HG02759 (cell line): ENCODE data around the gene KLHL26.
"Not testable (repeated sequence)": the region's sequence is repeated elsewhere in the genome, so short reads cannot be mapped to it uniquely, and the experiment has no call there.

Experiments
- ATAC-seq: cut with Tn5 transposase; IDR thresholded peaks from one replicate; pipeline ENCODE4 v1.9.1; 2021; ENCODE audit warnings: mild to moderate bottlenecking, moderate library complexity; ENCODE audit not compliant: unreplicated experiment

The KLHL26 gene

DNA sequence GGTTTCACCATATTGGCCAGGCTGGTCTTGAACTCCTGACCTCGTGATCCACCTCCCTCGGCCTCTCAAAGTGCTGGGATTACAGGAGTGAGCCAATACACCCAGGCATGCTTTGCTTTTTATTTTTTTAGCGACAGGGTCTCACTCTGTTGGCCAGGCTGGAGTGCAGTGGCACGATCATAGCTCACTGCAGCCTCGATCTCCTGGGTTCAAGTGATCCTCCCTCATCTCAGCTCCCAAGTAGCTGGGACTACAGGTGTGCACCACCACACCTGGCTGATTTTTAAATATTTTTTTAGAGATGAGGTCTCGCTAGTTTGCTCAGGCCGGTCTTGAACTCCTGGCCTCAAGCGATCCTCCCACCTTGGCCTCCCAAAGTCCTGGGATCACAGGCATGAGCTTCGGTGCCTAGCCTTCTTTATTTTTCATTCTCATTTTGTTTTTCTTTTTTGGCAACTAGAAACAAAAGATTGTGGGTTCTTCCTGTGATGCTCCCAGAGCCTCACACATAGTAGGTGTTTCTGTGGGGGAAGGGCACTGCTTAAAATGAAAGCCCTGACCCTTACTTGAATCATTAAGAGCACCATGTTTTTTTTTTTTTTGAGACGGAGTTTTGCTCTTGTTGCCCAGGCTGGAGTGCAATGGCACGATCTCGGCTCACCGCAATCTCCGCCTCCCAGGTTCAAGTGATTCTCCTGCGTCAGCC lies 36.0 kb upstream of the KLHL26 start:
- ATAC-seq = not testable (repeated sequence)

DNA sequence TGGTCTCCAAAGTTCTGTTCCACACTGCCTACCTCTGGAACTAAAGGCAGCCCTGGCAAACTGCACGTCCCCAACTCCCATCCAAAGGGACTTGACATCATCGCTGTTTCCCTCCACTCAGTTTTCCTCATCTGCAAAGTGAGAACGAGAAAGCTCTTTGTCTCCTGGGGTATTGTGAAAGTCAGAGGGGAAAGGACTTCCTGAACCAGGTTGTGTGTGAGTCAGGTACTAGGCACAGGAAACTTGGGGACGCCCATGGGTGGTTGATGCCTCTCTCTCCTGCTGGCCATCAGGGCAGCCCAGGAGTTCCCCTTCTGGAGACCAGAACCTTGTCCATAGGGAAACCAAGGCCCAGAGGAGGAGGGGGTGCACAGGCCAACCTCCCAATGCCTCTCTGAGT lies 35.0 kb upstream of the KLHL26 start:
- ATAC-seq = no peak

DNA sequence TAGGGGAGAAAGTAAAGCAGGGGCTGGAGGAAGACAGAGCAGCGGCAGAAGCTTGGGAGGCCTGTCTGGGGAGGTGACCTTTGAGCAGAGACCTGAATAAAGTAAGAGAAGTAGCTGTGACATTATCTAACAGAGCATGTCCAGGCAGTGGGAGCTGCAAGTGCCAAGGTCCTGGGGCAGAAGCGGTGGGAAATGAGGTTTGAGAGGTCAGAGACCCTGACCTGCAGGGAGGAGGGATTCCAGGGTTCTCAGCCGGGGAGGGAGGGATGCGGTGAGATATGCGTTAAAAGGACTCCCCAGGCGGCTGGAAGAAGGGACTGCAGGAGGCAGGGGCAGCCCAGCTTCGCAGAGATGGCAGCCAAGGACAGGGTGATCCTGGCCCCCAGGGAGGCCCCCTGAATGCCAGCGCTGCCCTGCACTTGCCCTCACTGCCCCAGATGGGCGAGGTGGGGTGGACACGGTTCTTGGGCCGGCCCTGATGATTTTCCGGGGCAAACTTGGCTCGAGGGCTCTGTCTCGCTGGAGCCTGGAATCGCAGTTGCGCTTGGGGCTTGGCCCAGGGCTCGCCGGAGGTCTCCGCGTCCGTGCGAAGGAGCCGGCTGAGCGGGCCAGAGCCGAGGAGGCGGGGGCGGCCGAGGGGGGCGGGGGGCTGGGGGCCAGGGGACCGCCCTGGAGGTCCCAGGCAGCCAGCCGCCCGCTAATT lies 33.4 kb upstream of the KLHL26 start:
- ATAC-seq = no peak

DNA sequence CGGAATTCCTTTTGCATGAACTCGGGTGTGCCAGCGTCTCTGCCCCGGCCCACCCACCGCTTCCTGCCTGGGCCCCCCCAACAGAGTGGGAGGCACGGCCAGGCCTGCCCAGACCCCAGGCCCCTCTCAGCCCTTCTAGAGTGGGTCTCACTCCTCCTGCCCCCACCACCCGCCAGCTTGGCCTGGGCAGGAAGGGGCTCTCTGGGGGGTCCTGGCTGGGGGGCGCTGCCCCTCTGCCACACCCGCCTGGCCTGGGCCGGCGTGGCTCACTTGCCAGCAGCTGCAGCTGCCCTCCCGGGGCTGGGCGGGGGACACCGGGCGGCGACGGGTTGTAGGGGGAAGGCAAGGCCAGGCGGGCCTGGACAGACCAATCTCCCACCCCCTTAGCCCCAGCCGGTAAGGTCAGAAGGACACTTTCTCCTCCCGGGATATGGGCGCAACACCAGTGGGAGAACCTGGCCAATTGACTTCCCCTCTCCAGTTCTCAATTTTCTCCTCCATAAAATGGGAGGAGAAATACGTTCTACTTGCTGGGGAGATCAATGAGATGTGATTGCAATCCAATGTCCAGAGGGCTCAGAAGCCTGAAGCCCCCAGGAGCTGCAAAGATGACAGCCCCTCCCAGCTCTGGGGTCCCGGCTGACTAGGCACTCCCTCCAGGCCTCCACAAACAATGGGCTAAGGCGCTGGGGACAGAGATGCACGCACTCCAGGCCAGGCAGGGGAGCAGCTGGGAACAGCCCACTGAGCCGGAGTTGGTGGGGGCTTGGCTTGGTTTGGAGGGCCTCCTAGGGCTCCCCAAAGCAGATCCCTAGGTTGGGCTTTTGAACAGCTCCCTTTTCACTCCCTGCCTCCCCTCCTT lies 32.6 kb upstream of the KLHL26 start:
- no peak for ATAC-seq

DNA sequence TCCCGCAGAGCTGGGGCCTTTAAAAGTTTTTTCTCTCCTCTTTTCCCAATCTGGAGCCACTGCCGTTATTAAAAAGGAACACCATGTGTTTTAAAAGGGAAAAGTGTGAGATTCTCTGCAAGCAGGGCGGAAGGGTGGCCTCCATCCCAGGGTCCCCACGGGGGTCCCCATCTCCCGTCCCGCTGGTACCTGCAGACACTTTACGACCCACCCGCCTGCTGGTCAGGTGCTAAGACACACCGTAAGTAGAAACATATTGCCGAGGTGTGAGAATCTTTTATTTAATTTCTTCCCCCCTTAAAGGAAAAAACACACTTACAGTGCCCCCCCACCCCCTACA lies 32.0 kb upstream of the KLHL26 start:
- ATAC-seq = no peak

DNA sequence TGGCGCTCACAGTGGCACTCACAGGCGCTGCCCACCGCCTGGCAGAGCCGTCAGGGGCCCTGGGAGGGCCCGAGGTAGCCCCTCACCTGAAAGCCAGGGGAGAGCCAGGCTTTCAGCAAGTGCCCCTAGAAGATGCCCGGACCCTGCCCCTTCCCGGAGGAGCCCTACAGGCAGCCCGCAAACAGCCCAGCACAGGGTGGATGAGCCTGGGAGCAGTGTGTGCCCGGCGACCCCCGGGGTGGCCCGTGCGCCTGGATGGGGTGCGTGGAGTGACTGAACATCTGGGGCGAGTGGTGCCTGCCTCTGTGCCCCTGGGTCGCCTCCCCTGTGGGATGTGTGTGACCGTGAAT lies 31.7 kb upstream of the KLHL26 start:
- no peak for ATAC-seq

DNA sequence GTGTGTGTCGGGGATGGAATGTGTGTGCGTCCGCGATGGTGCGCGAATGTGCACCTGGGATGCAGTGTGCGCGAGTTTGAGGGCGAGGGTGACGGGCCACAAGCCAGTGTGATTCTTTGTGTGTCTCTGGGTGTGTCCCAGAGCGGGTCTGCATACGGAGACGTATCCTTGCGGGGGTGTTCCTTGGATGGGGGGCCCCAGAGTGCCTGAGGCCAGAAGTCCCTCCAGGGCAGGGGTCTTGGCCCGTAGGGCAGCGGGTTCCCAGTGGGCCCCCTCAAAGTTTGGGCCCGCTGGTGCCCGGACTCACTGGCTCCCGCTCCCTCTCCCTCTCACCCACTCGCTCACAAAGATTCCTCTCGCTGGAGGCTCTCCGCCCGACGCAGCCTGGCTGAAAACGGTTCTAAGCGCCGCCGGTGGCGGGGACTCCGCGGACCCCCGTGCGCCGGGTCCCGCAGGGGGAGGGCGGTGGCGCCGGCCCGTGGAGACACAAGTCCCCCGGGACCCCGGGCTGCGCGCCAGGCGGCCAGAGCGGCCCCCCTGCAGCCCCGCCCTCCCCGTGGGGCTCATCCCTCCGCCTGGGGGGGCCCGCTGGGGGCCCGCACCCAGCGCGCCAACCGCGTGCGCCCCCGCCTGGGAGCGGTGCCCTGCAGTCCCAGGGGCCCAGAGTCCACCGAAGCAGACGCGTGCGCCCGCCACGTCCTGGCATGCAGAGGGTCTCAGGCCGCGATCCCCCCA lies 31.1 kb upstream of the KLHL26 start:
- no peak for ATAC-seq

DNA sequence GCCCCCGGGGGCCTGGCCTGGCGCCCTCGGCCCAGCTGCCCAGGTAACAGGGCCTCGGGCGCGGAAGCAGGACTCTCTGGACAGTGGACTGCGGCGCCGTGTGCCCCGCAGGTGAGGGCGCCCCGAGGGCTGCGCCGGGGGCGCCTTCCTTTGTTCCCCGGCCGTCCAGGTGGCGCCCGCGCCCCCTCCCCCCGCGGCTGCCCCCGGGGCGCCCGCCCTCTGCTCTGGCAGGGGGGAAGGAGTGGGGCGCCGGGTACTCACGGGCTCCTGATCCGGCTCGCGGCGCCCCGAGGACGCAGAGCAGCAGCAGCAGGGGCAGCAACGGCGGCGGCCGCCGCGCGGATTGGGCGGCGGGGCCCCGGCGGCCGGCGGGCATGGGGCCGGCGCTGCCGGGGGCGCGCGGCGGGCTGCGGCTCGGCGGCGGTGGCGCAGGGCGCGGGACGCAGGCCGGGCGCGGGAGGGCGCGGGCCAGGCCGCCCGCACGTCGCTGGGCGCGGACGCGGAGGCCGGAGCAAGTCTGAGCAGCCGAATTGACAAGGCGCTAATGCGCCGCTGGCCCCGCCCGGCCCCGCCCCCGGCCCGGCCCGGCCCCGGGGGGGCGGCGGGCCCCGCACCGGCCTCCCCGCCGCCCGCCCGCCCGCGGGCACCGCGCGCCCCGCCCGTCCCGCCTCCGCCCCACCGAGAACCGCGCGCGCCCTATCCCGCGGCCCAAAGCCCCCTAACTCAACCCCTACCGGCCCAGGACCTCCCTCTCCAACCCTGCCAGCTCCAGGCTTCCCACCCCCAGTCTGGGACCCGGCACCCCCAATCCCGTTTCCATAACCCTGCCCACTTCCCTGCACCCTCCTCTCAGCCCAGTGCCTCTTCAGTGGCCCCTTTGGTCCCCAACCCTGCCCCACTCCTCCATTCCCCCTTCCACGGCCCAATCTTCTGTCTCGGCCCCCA lies 30.3 kb upstream of the KLHL26 start, which contains the start of gene CRLF1:
Gene CRLF1 (minus strand): TSS at position 519 of the 945 bp plus-strand sequence. CDS start 143 bp downstream, at position 376.
- no peak for ATAC-seq

DNA sequence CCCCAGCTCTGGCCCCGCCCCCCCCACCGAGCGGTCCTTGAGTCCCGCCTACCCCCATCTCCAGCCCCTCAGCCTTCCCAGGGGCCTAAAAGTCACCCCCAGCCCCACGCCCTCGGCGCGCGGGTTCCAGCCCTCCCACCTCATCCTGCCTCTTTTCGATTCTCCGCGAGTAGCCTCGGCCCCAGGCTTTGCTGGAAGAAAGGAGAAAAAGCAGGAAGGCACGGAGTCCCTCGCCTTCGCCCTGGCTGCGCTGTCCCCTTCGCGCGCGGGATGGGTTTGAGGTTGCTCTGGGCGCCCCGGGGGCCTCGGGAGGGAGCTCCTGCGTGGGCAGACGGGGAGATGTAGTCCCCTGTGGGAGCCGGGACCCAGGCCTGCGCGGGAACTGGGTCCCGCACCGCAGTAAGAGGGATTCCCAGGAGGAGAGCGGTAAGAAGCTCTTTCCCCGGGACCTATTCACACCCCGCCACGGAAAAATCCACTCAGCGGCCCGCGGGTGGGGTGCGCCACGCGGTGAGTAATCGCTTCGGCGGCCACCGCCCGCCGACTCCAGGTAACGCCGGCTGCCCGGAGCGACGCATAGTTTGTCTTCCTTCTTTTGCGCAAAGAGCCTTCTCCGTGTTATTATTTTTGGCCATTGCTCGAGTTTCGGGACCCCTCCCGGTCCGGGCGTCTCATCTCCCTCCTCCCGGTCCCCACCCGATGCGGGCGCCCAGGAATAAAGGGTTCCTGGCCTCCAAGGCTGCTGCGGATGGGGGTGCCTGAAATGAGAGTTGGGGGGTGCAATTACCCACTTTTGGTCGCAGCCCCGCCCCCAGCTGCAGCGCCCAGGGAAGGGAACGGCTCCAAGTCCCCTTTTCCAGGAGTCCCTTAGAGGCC lies 29.4 kb upstream of the KLHL26 start:
- no peak for ATAC-seq

DNA sequence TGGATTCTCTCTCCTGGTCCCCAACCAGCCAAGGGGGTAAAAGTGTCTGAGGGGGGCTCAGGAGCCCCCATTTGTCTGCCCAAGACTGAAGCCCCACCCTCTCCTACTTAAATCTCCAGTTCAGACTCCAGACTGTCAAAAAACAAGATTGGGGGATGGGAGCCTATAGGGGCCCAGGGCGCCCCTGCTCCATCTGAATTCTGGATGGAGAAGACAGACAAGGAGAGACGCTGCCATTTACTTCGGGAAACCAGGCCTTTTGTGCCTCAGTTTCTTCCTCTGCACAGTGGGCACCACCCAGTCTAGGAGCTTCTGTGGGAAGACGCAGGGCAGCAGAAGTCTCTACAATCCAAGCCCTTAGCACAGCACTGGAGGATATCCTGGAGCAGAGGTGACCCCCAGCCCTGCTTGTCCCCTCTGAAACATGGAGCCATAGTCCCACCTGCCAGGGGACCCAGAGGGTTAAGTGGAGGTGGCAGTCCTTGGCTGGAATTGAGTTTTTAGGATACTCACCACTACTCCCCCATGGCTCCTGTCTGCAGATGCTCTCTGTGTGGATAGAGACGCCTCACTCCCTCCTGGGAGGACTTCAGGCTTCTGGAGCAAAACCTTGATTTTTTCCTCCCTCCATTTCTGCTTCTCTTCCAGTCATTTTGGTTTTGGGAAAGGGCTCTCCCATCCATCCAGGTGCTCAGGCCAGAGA lies 28.6 kb upstream of the KLHL26 start:
- no peak for ATAC-seq

DNA sequence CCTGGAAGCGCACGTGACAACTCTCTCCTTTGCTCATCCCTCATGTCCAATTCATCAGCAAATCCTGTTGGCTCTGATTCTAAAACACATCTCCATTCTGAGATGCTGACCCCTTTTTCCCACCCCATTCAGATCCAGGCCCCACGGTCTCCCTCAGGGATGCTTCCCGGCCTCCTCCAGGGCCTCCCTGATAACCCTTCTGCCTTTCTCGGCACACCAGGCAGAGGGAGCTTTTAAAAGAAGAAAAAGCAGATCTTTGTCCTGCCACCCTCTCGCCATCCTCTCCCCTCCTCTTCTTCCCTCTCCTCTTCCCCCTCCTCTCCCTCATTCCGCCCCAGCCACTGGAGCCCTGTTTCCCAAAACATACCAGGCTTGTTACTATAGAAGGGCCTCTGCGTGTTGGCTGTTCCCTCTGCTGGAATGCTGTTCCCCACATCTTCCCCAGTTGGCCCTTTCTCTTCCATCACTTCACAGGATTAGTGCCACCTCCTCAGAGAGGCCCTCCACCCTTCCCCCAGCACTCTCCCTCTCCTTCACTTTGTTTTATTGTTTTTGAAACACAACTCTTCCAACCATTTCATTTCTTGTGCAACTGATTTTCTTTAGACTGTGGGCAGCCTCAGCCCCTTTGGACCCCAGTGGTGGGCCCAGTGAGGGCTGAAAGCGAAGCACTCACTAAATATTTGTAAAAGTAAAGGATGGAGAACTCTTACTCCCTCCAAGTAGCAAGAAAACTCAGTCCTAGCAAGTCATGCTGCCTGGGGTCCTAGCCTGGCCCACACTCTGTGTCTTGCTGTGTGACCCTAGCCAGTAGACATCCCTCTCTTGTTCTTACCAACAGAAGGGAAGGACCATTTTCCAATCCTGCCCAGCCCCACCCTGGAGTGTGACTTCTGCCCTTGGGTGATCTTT lies 27.8 kb upstream of the KLHL26 start:
- no peak for ATAC-seq

DNA sequence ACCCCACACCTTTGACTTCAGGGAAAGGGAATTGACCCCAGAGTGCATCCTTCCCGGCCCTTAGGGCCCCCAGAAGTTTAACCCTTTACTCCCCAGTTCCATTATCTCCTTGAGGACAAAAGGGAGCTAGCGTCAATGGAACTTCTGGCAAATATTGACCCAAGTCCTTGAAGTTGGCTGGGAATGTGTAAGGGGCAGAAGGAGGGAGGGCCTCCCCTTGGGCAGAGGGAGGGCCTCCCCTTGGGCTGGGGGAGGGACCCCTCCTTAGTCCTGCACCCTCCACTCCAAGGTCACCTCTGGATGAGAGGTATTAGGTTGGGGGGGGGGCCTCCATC lies 27.1 kb upstream of the KLHL26 start:
- no peak for ATAC-seq

DNA sequence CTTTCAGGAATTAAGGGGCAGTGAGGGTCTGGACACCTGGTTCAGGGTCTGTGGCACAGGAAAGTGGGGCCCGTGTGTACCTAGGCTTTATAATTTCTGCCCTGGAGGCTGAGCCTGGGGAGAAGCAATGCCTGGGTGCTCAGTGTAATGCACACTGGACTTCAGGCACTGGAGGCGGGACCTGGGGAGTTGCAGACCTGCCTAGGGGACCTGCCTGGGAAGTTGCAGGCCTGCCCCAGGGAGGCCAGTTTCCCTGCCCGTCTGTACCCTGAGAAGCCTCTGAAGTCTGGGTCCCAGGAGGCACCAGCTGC lies 26.6 kb upstream of the KLHL26 start:
- no peak for ATAC-seq

DNA sequence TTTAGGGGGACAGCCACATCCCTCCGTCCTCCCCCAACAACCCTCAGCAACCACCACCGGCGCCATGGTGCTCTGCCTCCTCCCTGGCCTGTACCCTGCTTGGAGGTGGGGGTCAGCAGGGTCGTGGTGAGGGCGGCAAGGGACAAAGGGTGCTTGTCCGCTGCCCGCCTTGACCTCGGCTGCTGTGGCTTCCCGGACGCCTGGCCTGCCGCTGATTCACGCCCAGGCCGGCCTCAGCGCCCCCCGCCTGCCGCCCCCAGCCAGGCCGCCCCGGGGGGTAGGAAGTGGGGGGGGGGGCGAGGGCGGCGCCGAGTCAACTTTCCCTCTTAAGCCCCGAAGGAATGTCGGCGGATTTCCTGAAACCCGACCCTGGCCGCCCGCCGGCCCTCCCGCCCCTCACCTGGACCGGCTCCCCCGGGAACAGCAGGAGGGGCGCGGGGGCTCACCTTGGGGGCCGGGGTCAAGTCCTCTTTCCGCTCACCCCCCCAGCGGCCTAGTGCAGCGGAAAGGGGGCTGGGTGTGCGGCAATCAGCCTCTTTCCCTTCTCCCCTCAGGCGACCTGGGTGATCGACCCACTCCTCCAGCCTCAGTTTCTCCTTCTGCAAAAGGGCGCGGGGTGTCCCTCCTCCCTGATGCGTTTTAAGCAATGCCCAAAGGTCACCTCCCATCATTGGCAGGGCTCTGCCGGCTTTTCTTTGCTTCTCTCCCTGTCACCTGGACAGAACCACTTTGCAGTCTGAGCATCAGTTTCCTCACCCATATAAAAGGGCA lies 26.1 kb upstream of the KLHL26 start:
- no peak for ATAC-seq

DNA sequence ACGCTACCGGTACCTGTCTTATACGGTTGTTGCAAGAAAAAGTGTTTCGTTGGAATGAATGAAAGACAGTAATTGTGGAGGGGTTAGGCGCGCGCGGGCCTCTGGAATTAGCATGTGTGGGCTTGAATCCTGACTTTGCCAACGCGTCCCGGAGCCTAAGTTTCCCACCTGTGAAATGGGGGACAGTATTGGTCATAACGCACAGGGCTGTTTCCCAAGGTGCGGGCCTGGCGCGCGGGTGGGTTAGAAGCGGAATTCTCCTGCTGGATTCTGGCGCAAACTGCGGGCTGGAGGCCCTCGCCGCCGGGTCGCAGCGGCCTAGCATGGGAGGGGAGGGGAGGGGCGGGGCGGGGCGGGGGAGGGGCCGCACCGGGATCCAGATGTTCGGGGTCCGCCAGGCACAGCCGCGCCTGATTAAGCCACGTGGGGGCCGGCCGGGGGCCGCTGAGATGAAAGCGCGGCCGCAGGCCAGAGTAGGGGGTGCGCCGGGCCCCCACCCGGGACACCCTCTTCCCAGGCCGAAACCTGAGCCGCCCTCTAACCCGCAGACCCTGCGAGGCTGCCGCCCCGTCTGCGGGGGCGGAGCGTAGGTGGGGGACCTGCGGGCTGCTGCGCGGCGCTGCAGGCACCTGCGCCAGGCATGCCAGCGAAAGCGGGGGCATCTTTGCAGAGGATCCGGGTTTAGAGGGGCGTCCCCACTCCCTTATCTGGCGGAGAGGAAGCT lies 25.3 kb upstream of the KLHL26 start:
- no peak for ATAC-seq

DNA sequence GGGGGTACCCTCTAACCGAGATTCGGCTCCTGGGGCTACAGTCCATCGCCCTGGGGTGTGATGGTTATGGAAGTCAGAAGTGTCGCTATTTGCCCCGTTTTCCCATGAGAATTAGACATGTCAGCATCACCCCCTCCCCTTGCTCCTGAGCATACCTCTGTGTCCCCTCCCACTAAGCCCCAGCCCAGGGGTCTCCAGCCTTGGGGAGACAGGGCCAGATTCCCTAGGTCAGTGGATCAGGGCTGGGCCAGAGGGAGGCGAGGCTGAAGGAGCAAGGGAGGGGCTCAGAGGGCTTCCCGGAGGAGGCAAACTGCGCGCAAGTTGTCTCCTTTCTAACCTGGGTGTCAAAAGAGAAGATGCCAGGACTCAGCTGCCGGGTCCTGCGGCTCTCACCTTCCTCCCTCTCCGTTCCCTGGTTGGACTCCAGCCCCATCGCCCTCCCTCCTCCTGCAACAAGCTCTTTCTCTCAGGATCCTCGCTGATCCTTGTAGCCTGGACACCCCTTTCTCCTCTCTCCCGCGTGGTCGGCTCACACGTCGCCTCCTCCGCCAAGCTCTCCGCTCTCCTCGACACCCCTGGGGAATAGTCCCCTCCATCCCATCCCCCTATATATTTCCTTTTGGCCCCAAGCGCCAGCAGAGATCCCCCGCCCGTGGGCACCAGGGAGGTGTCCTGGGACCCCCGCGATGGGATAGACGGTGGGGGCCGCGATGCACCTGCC lies 24.6 kb upstream of the KLHL26 start:
- no peak for ATAC-seq
